Measurements from ENCODE around the gene BUD13.
"Not testable (repeated sequence)": the region's sequence is repeated elsewhere in the genome, so short reads cannot be mapped to it uniquely, and the experiment has no call there.

The BUD13 gene

DNA sequence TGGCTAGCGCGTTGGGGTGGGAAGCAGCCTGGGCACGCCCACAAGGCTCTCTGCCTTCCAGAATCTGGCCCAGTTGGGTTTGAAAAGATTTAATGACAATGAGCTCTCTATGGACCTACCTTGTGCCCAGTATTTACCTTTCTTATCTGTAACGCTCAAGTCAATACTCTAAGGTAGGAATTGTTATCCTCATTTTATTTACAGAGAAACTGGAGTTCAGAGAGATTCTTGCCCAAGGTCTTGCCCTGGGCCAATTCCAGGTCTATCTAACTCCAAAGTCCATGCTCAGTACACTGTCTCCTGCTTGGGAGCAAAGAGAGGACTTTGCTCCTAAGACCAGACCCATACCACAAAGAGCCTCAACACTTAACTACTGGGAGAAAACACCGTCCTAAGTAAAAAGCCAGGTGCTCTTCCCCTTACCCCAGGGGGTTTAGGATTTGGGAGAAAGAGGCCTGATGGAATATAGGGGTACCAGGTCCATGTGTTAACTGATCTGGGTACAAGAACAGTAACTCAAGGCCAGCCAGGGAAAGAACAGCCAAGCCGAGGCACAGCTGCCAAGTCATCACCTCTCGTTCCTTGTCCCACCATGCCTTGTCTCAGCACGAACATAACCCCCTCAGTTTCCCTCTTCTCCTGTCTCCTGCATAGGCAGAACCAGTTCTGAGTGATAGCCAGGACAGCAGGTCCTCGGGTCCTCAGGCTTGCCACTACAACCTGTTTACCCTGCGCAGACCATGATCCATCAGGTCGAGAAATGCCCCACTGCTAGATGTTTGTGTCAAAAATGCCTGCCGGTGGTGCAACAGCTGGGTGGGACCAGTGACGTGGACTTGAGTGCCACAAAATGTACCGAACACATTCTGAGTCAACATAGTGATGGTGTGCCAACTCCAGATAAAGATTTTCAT is 35.7 kb upstream of the BUD13 start:
- no peak overlapping the region for H3K4me3 ChIP-seq (replicated peaks; ENCODE audit: insufficient read depth, low read length)

DNA sequence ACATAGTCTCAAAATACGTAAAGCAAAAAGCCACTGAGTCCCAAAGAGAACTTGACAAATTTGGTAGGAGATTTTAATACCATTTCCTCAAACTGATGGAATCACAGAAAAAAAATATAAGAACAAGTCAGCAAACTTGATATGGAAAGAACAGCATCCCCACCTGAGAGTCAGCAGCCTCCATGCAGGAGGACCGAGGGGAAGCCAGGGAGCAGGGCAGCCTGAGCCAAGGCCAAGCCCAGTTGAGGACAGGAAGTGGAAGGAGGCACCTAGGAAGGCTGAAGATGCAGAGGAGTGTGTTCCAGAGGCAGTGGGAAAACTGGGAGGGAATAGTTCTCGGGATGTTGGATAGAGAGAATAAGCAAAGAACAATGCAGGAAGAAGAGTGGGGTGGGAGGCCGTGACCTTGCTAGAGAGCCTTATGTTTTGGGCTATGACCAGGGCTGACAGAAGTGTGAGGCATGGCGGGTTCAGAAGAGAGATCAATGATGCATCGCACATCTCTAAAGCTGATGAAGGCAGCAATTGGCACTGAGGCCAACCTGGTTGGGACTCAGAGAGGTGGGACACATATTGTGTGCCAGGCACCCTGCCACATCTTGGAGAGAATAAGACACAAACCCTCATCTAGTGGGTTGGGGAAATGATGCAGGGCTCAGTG is 34.9 kb upstream of the BUD13 start:
- no peak overlapping the region for H3K4me3 ChIP-seq (replicated peaks; ENCODE audit: insufficient read depth, low read length)
- no peak overlapping the region for H3K27ac ChIP-seq (replicated peaks)
- no peak for DNase-seq (ENCODE audit: low read depth in 1 of 2, low spot score in 1 of 2)
- TF ChIP-seq, protein P1, sequence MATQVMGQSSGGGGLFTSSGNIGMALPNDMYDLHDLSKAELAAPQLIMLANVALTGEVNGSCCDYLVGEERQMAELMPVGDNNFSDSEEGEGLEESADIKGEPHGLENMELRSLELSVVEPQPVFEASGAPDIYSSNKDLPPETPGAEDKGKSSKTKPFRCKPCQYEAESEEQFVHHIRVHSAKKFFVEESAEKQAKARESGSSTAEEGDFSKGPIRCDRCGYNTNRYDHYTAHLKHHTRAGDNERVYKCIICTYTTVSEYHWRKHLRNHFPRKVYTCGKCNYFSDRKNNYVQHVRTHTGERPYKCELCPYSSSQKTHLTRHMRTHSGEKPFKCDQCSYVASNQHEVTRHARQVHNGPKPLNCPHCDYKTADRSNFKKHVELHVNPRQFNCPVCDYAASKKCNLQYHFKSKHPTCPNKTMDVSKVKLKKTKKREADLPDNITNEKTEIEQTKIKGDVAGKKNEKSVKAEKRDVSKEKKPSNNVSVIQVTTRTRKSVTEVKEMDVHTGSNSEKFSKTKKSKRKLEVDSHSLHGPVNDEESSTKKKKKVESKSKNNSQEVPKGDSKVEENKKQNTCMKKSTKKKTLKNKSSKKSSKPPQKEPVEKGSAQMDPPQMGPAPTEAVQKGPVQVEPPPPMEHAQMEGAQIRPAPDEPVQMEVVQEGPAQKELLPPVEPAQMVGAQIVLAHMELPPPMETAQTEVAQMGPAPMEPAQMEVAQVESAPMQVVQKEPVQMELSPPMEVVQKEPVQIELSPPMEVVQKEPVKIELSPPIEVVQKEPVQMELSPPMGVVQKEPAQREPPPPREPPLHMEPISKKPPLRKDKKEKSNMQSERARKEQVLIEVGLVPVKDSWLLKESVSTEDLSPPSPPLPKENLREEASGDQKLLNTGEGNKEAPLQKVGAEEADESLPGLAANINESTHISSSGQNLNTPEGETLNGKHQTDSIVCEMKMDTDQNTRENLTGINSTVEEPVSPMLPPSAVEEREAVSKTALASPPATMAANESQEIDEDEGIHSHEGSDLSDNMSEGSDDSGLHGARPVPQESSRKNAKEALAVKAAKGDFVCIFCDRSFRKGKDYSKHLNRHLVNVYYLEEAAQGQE (IDR thresholded peaks at IDR 0.05; ENCODE audit: insufficient replicate concordance, low read depth): no peak
- TF ChIP-seq POLR2AphosphoS5 (IDR thresholded peaks at IDR 0.05; ENCODE audit: low read depth) (no peak), SPI1 (IDR thresholded peaks at IDR 0.05; ENCODE audit: borderline replicate concordance, low read depth) (no peak), GABPA (IDR thresholded peaks at IDR 0.05; ENCODE audit: low read depth) (no peak)
- TF ChIP-seq, protein P2, sequence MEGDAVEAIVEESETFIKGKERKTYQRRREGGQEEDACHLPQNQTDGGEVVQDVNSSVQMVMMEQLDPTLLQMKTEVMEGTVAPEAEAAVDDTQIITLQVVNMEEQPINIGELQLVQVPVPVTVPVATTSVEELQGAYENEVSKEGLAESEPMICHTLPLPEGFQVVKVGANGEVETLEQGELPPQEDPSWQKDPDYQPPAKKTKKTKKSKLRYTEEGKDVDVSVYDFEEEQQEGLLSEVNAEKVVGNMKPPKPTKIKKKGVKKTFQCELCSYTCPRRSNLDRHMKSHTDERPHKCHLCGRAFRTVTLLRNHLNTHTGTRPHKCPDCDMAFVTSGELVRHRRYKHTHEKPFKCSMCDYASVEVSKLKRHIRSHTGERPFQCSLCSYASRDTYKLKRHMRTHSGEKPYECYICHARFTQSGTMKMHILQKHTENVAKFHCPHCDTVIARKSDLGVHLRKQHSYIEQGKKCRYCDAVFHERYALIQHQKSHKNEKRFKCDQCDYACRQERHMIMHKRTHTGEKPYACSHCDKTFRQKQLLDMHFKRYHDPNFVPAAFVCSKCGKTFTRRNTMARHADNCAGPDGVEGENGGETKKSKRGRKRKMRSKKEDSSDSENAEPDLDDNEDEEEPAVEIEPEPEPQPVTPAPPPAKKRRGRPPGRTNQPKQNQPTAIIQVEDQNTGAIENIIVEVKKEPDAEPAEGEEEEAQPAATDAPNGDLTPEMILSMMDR (IDR thresholded peaks at IDR 0.05; ENCODE audit: insufficient read depth, low read length): no peak
- no peaks in the 10 kb centered on the region for H3K27me3 ChIP-seq (ENCODE audit: insufficient read depth, poor library complexity, severe bottlenecking)

More for the DNA sequence above, 35.7 kb upstream of the BUD13 start:
- no peak overlapping the region for H3K27ac ChIP-seq (replicated peaks)
- TF ChIP-seq GABPA (IDR thresholded peaks at IDR 0.05; ENCODE audit: low read depth) (no peak), POLR2AphosphoS5 (IDR thresholded peaks at IDR 0.05; ENCODE audit: low read depth) (no peak), SPI1 (IDR thresholded peaks at IDR 0.05; ENCODE audit: borderline replicate concordance, low read depth) (no peak)
- TF ChIP-seq, protein P1 (IDR thresholded peaks at IDR 0.05; ENCODE audit: insufficient replicate concordance, low read depth): no peak
- TF ChIP-seq, protein P2 (IDR thresholded peaks at IDR 0.05; ENCODE audit: insufficient read depth, low read length): no peak
- DNase-seq (ENCODE audit: low read depth in 1 of 2, low spot score in 1 of 2): no peak
- H3K27me3 ChIP-seq (ENCODE audit: insufficient read depth, poor library complexity, severe bottlenecking): no peaks in the 10 kb centered on the region

DNA sequence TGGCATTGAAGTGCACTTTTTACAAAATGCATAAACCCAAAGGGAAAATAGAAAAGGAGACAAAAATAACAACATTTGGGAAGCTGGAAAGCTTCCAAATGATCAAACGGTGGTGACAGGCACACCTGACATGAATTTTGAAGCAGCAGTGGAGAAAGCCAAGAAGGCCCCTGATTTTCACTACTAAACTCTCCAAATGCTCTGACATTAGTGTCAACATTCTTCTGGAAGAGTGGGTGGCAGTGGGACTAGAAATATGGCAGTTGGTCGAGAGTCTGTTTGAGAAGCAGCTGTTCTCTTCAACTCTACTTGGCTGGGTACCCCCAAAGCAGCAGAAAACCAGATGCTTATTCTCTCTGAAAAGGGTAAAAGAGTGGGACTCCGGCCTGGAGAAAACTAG is 31.2 kb upstream of the BUD13 start:
- H3K27ac ChIP-seq (replicated peaks): no peak overlapping the region
- no peak for DNase-seq (ENCODE audit: low read depth in 1 of 2, low spot score in 1 of 2)
- H3K27me3 ChIP-seq (ENCODE audit: insufficient read depth, poor library complexity, severe bottlenecking): no peaks in the 10 kb centered on the region
- no peak overlapping the region for H3K4me3 ChIP-seq (replicated peaks; ENCODE audit: insufficient read depth, low read length)
- TF ChIP-seq SPI1 (IDR thresholded peaks at IDR 0.05; ENCODE audit: borderline replicate concordance, low read depth): no peak
- TF ChIP-seq, protein P1 (IDR thresholded peaks at IDR 0.05; ENCODE audit: insufficient replicate concordance, low read depth): no peak

DNA sequence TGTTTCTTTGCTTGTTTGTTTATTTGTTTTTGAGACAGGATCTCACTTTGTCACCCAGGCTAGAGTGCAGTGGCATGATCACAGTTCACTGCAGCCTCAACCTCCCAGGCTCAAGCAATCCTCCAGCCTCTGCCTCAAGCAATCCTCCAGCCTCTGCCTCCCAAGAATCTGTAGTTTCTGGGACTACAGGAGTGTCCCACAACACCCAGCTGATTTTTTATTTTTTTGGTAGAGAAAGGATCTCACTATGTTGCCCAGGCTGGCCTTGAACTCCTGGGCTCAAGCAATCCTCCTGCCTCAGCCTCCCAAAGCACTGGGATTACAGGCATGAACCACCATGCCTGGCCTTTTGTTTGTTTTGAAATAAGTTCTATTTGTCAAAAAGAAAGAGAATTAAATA is 28.9 kb upstream of the BUD13 start:
- DNase-seq (ENCODE audit: low read depth in 1 of 2, low spot score in 1 of 2); H3K4me3 ChIP-seq (replicated peaks; ENCODE audit: insufficient read depth, low read length); H3K27ac ChIP-seq (replicated peaks); H3K27me3 ChIP-seq (ENCODE audit: insufficient read depth, poor library complexity, severe bottlenecking): not testable (repeated sequence)
